Upper lobe of left lung (tissue), 4 donors: Measurements from ENCODE around the gene KLHDC3.

Source experiments
- CTCF ChIP-seq, 6 experiments: fragments of 450-650 bp in 4 of 6; fragments of 200-600 bp in 2 of 6; sonication (generic) in 2 of 6; IDR thresholded peaks; one replicate each; pipeline ENCODE4 v1.5.1; 2016 to 2019; ENCODE audit warnings: antibody characterized with exemption in 6 of 6
- POLR2A ChIP-seq, 4 donors: fragments of 450-650 bp; IDR thresholded peaks; one replicate each; pipeline ENCODE4 v1.5.1; 2016 to 2017; ENCODE audit warnings: antibody characterized with exemption in 4 of 4, mild to moderate bottlenecking in 2 of 4

GRCh38 chr6:43052842-43053544 is 38.9 kb downstream of the KLHDC3 start:
- no peak for TF ChIP-seq POLR2A (IDR thresholded peaks at IDR 0.05)
- TF ChIP-seq CTCF (IDR thresholded peaks at IDR 0.05) = no peak
